ENCODE measurements around the gene MSX2.

MSX2 gene

GRCh38 chr5:174724484-174725260, at the start of gene MSX2:
Gene MSX2, plus strand, starts transcription at chr5:174724582. Its CDS starts 78 bp downstream, at chr5:174724660.
- DNase-seq (ENCODE audit: low read depth in 2 of 2), result peak in 1 of 2 donors; percentile 5

GRCh38 chr5:174675110-174675509, 49.3 kb upstream of the MSX2 start:
- no peak for DNase-seq (ENCODE audit: low read depth in 2 of 2)

- DNase-seq (ENCODE audit: low read depth in 2 of 2), result no peak
Observed at GRCh38 chr5:174675916-174676315, 48.5 kb upstream of the MSX2 start.

- DNase-seq (ENCODE audit: low read depth in 2 of 2), result no peak
Observed at GRCh38 chr5:174678107-174678506, 46.3 kb upstream of the MSX2 start.

GRCh38 chr5:174680901-174681565, 43.3 kb upstream of the MSX2 start:
- DNase-seq (ENCODE audit: low read depth in 2 of 2), result no peak

- no peak for DNase-seq (ENCODE audit: low read depth in 2 of 2)
Observed at GRCh38 chr5:174687503-174687902, 36.9 kb upstream of the MSX2 start.

GRCh38 chr5:174688441-174689354, 35.7 kb upstream of the MSX2 start:
- DNase-seq (ENCODE audit: low read depth in 2 of 2), result no peak

- DNase-seq (ENCODE audit: low read depth in 2 of 2), result no peak
Observed at GRCh38 chr5:174690271-174690670, 34.1 kb upstream of the MSX2 start.

GRCh38 chr5:174692381-174692780, 32.0 kb upstream of the MSX2 start:
- no peak for DNase-seq (ENCODE audit: low read depth in 2 of 2)

GRCh38 chr5:174692982-174693422, 31.4 kb upstream of the MSX2 start:
- DNase-seq (ENCODE audit: low read depth in 2 of 2), result no peak

GRCh38 chr5:174693697-174694385, 30.5 kb upstream of the MSX2 start:
- DNase-seq (ENCODE audit: low read depth in 2 of 2), result no peak

GRCh38 chr5:174694611-174695010, 29.8 kb upstream of the MSX2 start:
- DNase-seq (ENCODE audit: low read depth in 2 of 2), result no peak

GRCh38 chr5:174698156-174698555, 26.2 kb upstream of the MSX2 start:
- DNase-seq (ENCODE audit: low read depth in 2 of 2), result no peak

GRCh38 chr5:174699131-174699530, 25.3 kb upstream of the MSX2 start:
- DNase-seq (ENCODE audit: low read depth in 2 of 2), result no peak

- DNase-seq (ENCODE audit: low read depth in 2 of 2), result no peak
Observed at GRCh38 chr5:174706997-174707572, 17.3 kb upstream of the MSX2 start.

- no peak for DNase-seq (ENCODE audit: low read depth in 2 of 2)
Observed at GRCh38 chr5:174707671-174708070, 16.7 kb upstream of the MSX2 start.

GRCh38 chr5:174708476-174709207, 15.7 kb upstream of the MSX2 start:
- no peak for DNase-seq (ENCODE audit: low read depth in 2 of 2)

GRCh38 chr5:174714751-174715150, 9.6 kb upstream of the MSX2 start:
- no peak for DNase-seq (ENCODE audit: low read depth in 2 of 2)

- DNase-seq (ENCODE audit: low read depth in 2 of 2), result no peak
Observed at GRCh38 chr5:174715804-174716203, 8.6 kb upstream of the MSX2 start.

GRCh38 chr5:174717826-174718455, 6.4 kb upstream of the MSX2 start:
- no peak for DNase-seq (ENCODE audit: low read depth in 2 of 2)

All from stimulated activated CD8-positive, alpha-beta memory T cell treated with anti-CD3 and anti-CD28 coated beads, Interleukin-2, amount 100 ng/mL, for 48 hours (primary cell).